ENCODE data around the gene ELOVL2. TPM values are rescaled to one million over a fixed set of nuclear protein-coding genes. Genes with fewer than 3 reads are reported as not detected.

ELOVL2 gene
- total and polyA plus RNA-seq, 2 donors (not counting 1 experiment from before 2014, with no cell fraction given), result not detected

DNA sequence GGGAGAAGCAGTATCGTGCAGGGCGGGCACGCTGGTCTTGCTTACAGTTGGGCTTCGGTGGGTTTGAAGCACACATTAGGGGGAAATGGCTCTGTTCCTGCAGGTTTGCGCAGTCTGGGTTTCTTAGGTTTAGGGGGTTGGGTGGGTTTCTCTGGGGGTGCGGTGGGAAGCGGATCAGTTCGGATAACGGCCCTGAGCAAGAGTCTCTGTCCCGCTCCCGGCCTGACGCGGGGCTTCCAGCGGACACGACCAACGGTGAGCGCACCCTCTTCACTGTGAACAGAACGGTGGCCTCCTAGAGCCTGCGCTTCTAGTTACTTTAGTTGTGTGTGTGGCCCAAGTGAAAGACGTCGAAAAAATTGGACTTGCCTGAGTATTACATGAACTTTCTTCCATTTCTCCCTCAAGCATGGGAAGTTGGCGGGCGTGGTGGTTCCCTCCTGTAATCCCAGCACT lies 635 bp upstream of the ELOVL2 start:
- DNase-seq (no peak), ATAC-seq (ENCODE audit: low read depth) (no peak)
- ChIA-PET POLR2A (no interaction called here), CTCF (no interaction called here)
- Histone ChIP-seq H3K4me3 (ENCODE audit: control extremely low read depth in 1 of 5, extremely low read depth in 1 of 5, insufficient read depth in 1 of 5, low read depth in 2 of 5, low read length in 4 of 5) (peak overlapping the region in 3 of 5 experiments; percentile 19 to 58 (median 56)), H3K36me3 (replicated peaks in 1 of 2; ENCODE audit: control extremely low read depth in 1 of 2, control insufficient read depth in 1 of 2, extremely low read depth in 1 of 2, insufficient read depth in 2 of 2, low read length in 1 of 2) (no peaks in the 10 kb centered on the region), H3K9ac (ENCODE audit: low read length) (peak overlapping the region; percentile 9), H3K27me3 (replicated peaks in 1 of 4; ENCODE audit: control extremely low read depth in 1 of 4, control insufficient read depth in 3 of 4, insufficient read depth in 4 of 4, low read length in 3 of 4) (peaks cover 0 to 43% (median 36%) of the 10 kb centered on the region in 4 experiments), H2AFZ (ENCODE audit: insufficient read depth, low read depth, low read length, poor library complexity, severe bottlenecking) (no peak overlapping the region), H3K4me1 (ENCODE audit: control insufficient read depth in 2 of 2, insufficient read depth in 2 of 2, low read length in 2 of 2) (peaks cover 13% of the 10 kb centered on the region in 2 donors), H3K27ac (ENCODE audit: low read length in 2 of 2) (no peak overlapping the region), H3K4me2 (replicated peaks; ENCODE audit: low read depth, low read length, poor library complexity, severe bottlenecking) (peak overlapping the region; percentile 96), H4K20me1 (ENCODE audit: control insufficient read depth, insufficient read depth, low read length, poor library complexity, severe bottlenecking) (no peaks in the 10 kb centered on the region), H3K9me3 (ENCODE audit: control extremely low read depth in 1 of 3, control insufficient read depth in 2 of 3, insufficient read depth in 1 of 3, low read length in 2 of 3) (peaks cover 0 to 13% (median 0%) of the 10 kb centered on the region in 3 donors), H3K79me2 (ENCODE audit: control insufficient read depth, insufficient read depth, low read length) (no peaks in the 10 kb centered on the region)
- H3K27me3 Mint-ChIP-seq, result peaks cover 63% of the 10 kb centered on the region
- intact Hi-C loops (cut with micrococcal nuclease), result loop anchor here (5.0 kb wide), 1 partner anchor 207 kb away; the partner anchor contains the start of gene MAK
- H3K9me3 Mint-ChIP-seq (ENCODE audit: insufficient read depth), result no peaks in the 10 kb centered on the region
- H3K4me1 Mint-ChIP-seq, result peaks cover 14% of the 10 kb centered on the region
- WGBS (ENCODE audit: insufficient coverage), result 36% methylated on average over 20 of the region's 23 CpGs
- peak; percentile 60 for TF ChIP-seq EZH2 (IDR thresholded peaks at IDR 0.05; ENCODE audit: borderline replicate concordance, insufficient read depth, low read depth, low read length, poor library complexity, severe bottlenecking)
- TF ChIP-seq, protein P1, sequence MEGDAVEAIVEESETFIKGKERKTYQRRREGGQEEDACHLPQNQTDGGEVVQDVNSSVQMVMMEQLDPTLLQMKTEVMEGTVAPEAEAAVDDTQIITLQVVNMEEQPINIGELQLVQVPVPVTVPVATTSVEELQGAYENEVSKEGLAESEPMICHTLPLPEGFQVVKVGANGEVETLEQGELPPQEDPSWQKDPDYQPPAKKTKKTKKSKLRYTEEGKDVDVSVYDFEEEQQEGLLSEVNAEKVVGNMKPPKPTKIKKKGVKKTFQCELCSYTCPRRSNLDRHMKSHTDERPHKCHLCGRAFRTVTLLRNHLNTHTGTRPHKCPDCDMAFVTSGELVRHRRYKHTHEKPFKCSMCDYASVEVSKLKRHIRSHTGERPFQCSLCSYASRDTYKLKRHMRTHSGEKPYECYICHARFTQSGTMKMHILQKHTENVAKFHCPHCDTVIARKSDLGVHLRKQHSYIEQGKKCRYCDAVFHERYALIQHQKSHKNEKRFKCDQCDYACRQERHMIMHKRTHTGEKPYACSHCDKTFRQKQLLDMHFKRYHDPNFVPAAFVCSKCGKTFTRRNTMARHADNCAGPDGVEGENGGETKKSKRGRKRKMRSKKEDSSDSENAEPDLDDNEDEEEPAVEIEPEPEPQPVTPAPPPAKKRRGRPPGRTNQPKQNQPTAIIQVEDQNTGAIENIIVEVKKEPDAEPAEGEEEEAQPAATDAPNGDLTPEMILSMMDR (IDR thresholded peaks at IDR 0.05), result no peak
- H3K4me3 Mint-ChIP-seq, result peak overlapping the region; percentile 72
- no peak overlapping the region for H3K27ac Mint-ChIP-seq

DNA sequence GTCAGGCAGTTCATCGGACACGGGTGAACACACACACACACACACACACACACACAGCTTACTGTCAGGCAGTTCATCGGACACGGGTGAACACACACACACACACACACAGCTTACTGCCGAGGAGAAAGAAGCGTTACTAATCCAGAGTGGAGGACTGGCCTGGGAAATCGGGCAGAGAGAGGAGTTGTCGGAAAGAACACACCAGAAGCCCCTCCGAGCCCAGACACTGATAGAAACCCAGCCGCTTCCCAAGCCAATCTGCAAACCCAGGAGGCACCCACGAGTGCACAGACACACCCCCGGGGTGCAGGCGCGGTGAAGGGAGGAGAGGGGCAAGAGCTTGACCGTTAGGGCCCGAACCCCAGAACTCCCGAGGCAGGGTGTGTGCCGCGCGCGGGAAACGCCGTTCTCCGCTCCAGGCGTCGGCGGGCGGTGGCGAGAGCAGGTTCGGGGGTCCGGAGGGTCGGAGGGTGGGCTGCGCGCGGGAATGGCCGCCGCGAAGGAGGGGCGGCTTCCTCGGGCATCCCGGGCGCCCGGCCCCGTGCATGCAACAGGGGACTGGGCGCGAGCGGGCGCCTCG lies 636 bp downstream of the ELOVL2 start:
- Histone ChIP-seq H3K4me1 (ENCODE audit: control insufficient read depth in 2 of 2, insufficient read depth in 2 of 2, low read length in 2 of 2) (peaks cover 13% of the 10 kb centered on the region in 2 donors), H3K9me3 (ENCODE audit: control extremely low read depth in 1 of 3, control insufficient read depth in 2 of 3, insufficient read depth in 1 of 3, low read length in 2 of 3) (peaks cover 0 to 13% (median 0%) of the 10 kb centered on the region in 3 donors), H3K27ac (ENCODE audit: low read length in 2 of 2) (no peak overlapping the region), H2AFZ (ENCODE audit: insufficient read depth, low read depth, low read length, poor library complexity, severe bottlenecking) (peak overlapping the region; percentile 67), H3K9ac (ENCODE audit: low read length) (peak overlapping the region; percentile 66), H3K4me2 (replicated peaks; ENCODE audit: low read depth, low read length, poor library complexity, severe bottlenecking) (peak overlapping the region; percentile 96), H3K27me3 (replicated peaks in 1 of 4; ENCODE audit: control extremely low read depth in 1 of 4, control insufficient read depth in 3 of 4, insufficient read depth in 4 of 4, low read length in 3 of 4) (peaks cover 0 to 43% (median 34%) of the 10 kb centered on the region in 4 experiments), H3K4me3 (ENCODE audit: control extremely low read depth in 1 of 5, extremely low read depth in 1 of 5, insufficient read depth in 1 of 5, low read depth in 2 of 5, low read length in 4 of 5) (peak overlapping the region in 4 of 5 experiments; percentile 27 to 58 (median 47)), H3K79me2 (ENCODE audit: control insufficient read depth, insufficient read depth, low read length) (no peaks in the 10 kb centered on the region), H4K20me1 (ENCODE audit: control insufficient read depth, insufficient read depth, low read length, poor library complexity, severe bottlenecking) (no peaks in the 10 kb centered on the region), H3K36me3 (replicated peaks in 1 of 2; ENCODE audit: control extremely low read depth in 1 of 2, control insufficient read depth in 1 of 2, extremely low read depth in 1 of 2, insufficient read depth in 2 of 2, low read length in 1 of 2) (no peaks in the 10 kb centered on the region)
- H3K9me3 Mint-ChIP-seq (ENCODE audit: insufficient read depth), result no peaks in the 10 kb centered on the region
- POLR2A ChIA-PET, result no interaction called here
- peak overlapping the region; percentile 33 for H3K27ac Mint-ChIP-seq
- peak overlapping the region; percentile 79 for H3K4me3 Mint-ChIP-seq
- peaks cover 14% of the 10 kb centered on the region for H3K4me1 Mint-ChIP-seq
- ATAC-seq (ENCODE audit: low read depth) (peak; percentile 22), DNase-seq (peak; percentile 66)
- 2% methylated on average over 40 of the region's 49 CpGs for WGBS (ENCODE audit: insufficient coverage)
- H3K27me3 Mint-ChIP-seq, result peaks cover 60% of the 10 kb centered on the region
- CTCF ChIA-PET, result interaction anchor here (1.2 kb wide), 1 partner anchor 26 kb away, joined by 3 read pairs; no protein-coding TSS in a partner anchor
- TF ChIP-seq EZH2 (IDR thresholded peaks at IDR 0.05; ENCODE audit: borderline replicate concordance, insufficient read depth, low read depth, low read length, poor library complexity, severe bottlenecking), result peak; percentile 81
- TF ChIP-seq, protein P1 (IDR thresholded peaks at IDR 0.05), result no peak
- intact Hi-C loops (cut with micrococcal nuclease), result loop anchor here (5.0 kb wide), 1 partner anchor 206 kb away; the partner anchor contains the start of gene MAK

Measured in B cell (primary cell).